Measurements from ENCODE around the gene ARHGEF4.

- no peak for TF ChIP-seq EZH2 (IDR thresholded peaks at IDR 0.05; ENCODE audit: insufficient read depth, low read length)
- TF ChIP-seq CTCF (IDR thresholded peaks at IDR 0.05; ENCODE audit: insufficient read depth, low read depth, low read length): no peak
Measured at GRCh38 chr2:131058214-131058843, 221.6 kb downstream of the ARHGEF4 start.

Data from astrocyte (in vitro differentiated cells and primary cell).